MG63 (cell line): Measurements from ENCODE around the gene FAM83B. TPM values are rescaled to one million over a fixed set of nuclear protein-coding genes. Genes with fewer than 3 reads are reported as not detected.

Experiments used
- DNase-seq: peaks from one replicate; pipeline ENCODE4 v3.0.0-alpha.2; 2020
- H3K27me3 ChIP-seq: fragments of 250-450 bp; sonication (Bioruptor Pico); 2 replicates; pipeline ENCODE4 v1.5.1; 2020; ENCODE audit warnings: mild to moderate bottlenecking, moderate library complexity
- H3K36me3 ChIP-seq: fragments of 250-450 bp; sonication (Bioruptor Pico); 2 replicates; pipeline ENCODE4 v1.5.1; 2020; ENCODE audit warnings: mild to moderate bottlenecking, moderate library complexity
- H3K4me3 ChIP-seq: fragments of 250-450 bp; sonication (Bioruptor Pico); 2 replicates; pipeline ENCODE4 v1.5.1; 2020; ENCODE audit warnings: mild to moderate bottlenecking, moderate library complexity
- H3K9me3 ChIP-seq: fragments of 250-450 bp; sonication (Bioruptor Pico); 2 replicates; pipeline ENCODE4 v1.5.1; 2020; ENCODE audit warnings: mild to moderate bottlenecking, moderate library complexity
- total RNA-seq: library from RNA; depleted of rRNA; stranded (reverse); fragments of >200 nt; shearing (Covaris generic); gene quantifications from 2 replicates; pipeline ENCODE4 v1.2.3, GENCODE V29; 2014; ENCODE audit warnings: low replicate concordance

FAM83B gene
- total RNA-seq, 1 experiment from 2014 or later = not detected

DNA sequence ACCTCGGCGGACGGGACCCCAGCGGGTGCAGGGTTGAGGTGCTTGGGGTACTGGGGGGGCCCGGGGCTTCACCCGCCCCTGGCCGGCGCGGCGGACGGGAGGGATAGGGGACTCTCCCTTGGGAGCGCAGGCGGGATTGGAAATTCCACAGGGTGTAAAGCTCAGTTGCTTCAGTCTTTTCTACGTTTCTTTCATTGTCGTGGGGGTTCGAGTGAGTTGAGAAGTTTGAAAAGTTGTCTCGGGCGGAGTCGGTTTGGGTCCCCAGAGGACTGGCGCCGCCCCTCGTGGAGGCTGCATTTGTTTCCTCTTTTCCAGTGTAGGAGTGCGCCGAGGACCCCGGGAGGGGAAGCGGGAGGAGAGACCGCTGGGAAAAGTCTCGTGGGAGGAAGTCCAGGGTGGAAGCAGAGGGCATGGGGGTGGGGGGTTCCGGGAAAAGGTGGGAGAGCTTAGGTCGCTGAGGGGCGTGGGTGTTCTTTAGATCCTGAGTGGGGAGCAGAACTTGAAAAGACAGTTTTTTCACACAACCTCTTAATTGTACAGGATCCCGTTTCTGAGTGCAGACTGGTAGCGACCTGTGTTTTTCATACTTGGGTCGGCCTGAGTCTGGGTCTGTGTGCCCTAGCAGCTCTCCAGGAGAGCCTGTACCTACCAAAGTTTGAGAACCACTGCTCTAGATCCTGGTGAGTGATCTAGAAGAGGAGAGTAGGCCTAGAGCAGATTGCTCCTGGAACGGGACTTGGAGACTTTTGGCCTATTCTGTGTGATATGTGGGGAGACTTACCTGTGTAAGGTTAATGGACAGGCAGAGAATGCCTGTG, 495 bp downstream of the FAM83B start:
- Histone ChIP-seq H3K4me3 (peak overlapping the region; percentile 33), H3K9me3 (no peaks in the 10 kb centered on the region), H3K27me3 (no peaks in the 10 kb centered on the region), H3K36me3 (no peaks in the 10 kb centered on the region)
- DNase-seq = no peak

DNA sequence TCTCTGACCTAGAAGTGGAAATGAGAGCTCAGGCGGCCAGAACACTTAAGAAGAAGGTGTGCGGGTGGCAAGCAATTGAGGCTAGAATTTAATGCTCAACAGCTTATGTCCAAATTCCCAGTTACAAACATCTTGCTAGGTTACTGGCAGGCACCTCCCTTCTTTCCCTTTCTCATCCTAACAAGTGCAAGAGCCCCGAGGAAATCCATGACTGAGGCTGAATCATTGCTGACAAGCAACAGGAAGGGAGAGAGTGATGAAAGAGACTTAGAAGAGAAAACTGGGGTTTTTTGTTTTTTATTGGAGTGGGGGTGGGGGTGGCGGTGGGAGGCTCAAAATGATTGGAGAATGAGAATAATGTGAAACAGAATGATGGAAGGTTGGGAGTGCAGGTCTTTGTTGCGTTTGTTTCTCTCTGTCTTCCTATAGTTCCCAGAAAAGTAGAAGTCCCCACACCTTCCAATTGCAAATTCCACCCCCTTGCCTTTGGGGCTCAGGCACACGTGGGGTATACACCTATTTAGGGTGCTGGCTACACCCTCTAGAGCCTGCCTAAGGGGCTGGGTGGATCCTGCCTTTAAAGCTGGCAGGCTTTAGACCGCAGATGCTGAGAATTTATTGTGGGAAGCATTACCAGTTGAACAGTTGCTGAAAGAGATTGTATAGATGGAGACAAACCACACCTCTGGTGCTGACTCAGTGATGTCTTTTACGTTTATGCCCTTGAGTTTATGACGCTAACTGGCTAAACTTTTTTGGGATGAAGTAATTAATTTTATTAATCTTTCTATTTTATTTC, 1.4 kb downstream of the FAM83B start:
- DNase-seq = peak; percentile 27
- Histone ChIP-seq H3K27me3 (no peaks in the 10 kb centered on the region), H3K9me3 (no peaks in the 10 kb centered on the region), H3K4me3 (no peak overlapping the region), H3K36me3 (no peaks in the 10 kb centered on the region)

- DNase-seq = no peak
- no peak overlapping the region for H3K4me3 ChIP-seq
- H3K9me3 ChIP-seq = no peaks in the 10 kb centered on the region
- no peaks in the 10 kb centered on the region for H3K27me3 ChIP-seq
- no peaks in the 10 kb centered on the region for H3K36me3 ChIP-seq
Observed at GRCh38 chr6:54850114-54850513, 3.5 kb downstream of the FAM83B start.

- H3K27me3 ChIP-seq = no peaks in the 10 kb centered on the region
- H3K9me3 ChIP-seq = no peaks in the 10 kb centered on the region
- DNase-seq = no peak
- H3K4me3 ChIP-seq = no peak overlapping the region
- H3K36me3 ChIP-seq = no peaks in the 10 kb centered on the region
Observed at GRCh38 chr6:54856129-54856528, 9.6 kb downstream of the FAM83B start.

DNA sequence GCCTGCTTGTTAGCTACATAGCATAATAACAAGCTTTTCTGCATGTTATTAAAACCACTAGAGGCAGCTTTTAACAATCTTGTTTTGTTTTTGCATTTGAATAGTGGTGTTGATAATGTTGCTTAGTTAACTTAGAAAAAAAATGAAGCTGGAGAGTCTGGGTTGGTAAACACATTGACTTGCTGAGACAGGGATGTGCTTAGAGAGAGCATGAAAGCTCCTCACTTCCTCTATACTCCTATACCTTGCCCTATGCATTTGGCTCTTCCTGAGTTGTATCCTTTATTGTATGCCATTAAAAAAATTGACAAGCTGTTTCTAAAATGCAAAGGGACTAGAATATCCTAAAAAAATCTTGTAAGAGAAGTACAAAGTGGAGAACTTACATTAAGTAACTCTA, 13.6 kb downstream of the FAM83B start:
- DNase-seq = no peak
- Histone ChIP-seq H3K4me3 (no peak overlapping the region), H3K9me3 (no peaks in the 10 kb centered on the region), H3K27me3 (no peaks in the 10 kb centered on the region), H3K36me3 (no peaks in the 10 kb centered on the region)

- Histone ChIP-seq H3K36me3 (no peaks in the 10 kb centered on the region), H3K4me3 (no peak overlapping the region), H3K27me3 (no peaks in the 10 kb centered on the region), H3K9me3 (no peaks in the 10 kb centered on the region)
- no peak for DNase-seq
Observed at GRCh38 chr6:54860739-54861138, 14.2 kb downstream of the FAM83B start.

DNA sequence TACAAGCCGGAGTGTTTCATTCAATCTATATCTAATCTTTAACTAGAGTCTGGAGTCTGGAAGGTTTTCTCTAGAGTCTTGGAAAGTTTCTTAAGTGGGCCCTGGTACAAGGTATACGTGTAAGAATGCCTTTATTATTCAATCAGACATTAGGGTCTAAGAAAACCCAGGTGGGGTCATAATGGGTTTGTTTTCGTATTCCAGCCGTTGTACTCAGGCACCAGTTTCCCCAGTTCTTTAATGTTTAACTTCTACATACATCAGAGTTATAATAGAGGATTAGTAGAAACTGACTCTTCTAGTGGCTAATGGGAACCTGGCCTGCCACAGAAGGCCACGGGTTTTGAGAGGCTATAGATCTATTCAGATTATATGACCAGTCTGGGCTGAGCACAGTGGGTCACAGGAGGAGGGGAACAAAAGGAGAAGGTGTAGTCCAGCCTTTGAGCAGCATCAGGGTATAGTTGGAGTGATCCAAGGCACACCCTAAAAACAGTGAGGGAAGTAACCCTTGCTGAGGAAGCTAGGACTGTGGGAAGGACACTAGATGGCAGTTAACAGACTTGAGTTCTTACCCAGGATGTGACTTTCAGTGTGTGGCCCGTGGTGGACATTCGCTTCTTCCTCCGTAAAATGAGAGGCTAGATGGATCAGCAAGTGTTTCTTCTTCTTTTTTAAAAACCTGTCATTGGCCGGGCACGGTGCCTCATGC, 15.5 kb downstream of the FAM83B start:
- no peaks in the 10 kb centered on the region for H3K27me3 ChIP-seq
- no peaks in the 10 kb centered on the region for H3K36me3 ChIP-seq
- no peaks in the 10 kb centered on the region for H3K9me3 ChIP-seq
- no peak for DNase-seq
- H3K4me3 ChIP-seq = no peak overlapping the region

GRCh38 chr6:54864272-54864671, 17.7 kb downstream of the FAM83B start:
- DNase-seq = no peak
- no peaks in the 10 kb centered on the region for H3K36me3 ChIP-seq
- H3K4me3 ChIP-seq = no peak overlapping the region
- no peaks in the 10 kb centered on the region for H3K9me3 ChIP-seq
- no peaks in the 10 kb centered on the region for H3K27me3 ChIP-seq

DNA sequence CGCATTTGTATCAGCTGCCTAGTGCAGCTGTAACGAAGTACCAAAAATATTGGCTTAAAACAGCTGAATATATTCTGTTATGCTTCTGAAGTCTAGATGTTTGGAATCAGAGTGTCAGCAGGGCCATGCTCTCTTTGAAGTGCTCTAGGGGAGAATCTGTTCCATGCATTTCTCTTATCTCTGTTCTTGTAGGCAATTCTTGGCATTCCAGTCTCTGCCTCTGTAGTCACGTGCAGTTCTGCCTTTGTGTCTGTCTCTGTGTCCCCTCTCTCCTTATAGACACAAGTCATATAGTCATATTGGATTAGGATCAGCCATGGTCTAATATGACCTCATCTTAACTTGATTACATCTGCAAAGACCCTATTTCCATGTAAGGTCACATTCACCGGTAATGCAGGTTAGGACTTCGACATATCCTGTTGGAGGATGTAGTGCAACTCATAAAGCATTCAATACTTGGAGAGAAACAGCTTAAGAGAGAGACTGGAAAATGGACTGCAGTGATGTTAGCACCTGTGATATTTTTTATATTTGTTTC, 18.6 kb downstream of the FAM83B start:
- no peaks in the 10 kb centered on the region for H3K9me3 ChIP-seq
- no peak for DNase-seq
- no peaks in the 10 kb centered on the region for H3K27me3 ChIP-seq
- H3K4me3 ChIP-seq = no peak overlapping the region
- no peaks in the 10 kb centered on the region for H3K36me3 ChIP-seq

GRCh38 chr6:54868556-54868955, 22.0 kb downstream of the FAM83B start:
- Histone ChIP-seq H3K9me3 (no peaks in the 10 kb centered on the region), H3K36me3 (no peaks in the 10 kb centered on the region), H3K4me3 (no peak overlapping the region), H3K27me3 (no peaks in the 10 kb centered on the region)
- DNase-seq = no peak

GRCh38 chr6:54873599-54873998, 27.0 kb downstream of the FAM83B start:
- DNase-seq = no peak
- Histone ChIP-seq H3K36me3 (no peaks in the 10 kb centered on the region), H3K27me3 (no peaks in the 10 kb centered on the region), H3K9me3 (no peaks in the 10 kb centered on the region), H3K4me3 (no peak overlapping the region)

DNA sequence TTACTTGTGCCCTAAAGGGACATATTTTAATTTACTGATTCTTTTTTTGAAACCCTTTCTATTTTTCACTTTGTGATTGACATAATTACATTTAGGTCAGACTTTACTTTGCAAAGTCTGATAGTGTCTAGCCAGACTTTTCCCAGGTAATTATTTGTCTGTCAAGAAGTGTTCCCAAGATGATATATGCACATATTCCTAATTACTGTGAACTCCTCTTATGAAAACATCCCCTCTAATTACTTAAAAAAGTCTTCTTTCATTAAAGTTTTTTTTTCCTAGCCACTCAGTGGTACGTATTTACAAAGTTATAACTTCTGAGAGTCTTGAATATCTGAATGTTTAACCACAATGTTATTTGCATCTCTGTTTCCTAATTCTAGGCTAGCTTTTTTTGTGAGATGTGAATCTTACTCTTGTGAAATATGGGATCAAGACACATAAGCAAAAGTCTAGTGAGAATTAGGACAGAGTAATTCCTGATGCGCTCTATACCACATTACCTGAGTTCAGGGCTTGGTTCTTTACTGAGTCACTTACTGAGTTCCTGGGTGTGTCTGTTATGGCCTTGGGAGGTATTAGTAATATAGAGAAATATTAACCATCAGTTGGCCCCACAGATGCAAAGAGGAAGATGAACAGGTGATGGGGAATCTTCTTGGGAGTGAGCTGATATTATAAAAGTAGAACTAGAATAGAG, 27.9 kb downstream of the FAM83B start:
- no peak for DNase-seq
- Histone ChIP-seq H3K36me3 (no peaks in the 10 kb centered on the region), H3K9me3 (no peaks in the 10 kb centered on the region), H3K4me3 (no peak overlapping the region), H3K27me3 (no peaks in the 10 kb centered on the region)

DNA sequence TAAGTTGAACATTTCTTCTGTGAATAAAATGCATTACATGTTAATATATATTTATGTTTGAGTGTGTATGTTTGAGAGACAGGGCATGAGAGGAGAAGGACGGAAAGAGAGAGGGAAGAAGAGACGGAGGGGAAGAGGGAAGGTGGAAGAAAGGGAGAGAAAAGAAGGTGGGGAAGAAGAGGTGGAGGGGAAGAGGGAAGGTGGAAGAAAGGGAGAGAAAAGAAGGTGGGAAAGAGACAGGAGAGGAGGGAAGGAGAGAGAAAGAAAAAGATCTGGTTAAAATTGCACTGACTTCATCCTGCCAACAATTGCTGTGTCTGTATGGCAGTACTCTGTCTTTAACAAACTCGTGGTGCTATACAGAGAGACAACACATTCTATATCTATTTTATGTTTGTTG, 29.0 kb downstream of the FAM83B start:
- Histone ChIP-seq H3K4me3 (no peak overlapping the region), H3K9me3 (no peaks in the 10 kb centered on the region), H3K36me3 (no peaks in the 10 kb centered on the region), H3K27me3 (no peaks in the 10 kb centered on the region)
- no peak for DNase-seq

DNA sequence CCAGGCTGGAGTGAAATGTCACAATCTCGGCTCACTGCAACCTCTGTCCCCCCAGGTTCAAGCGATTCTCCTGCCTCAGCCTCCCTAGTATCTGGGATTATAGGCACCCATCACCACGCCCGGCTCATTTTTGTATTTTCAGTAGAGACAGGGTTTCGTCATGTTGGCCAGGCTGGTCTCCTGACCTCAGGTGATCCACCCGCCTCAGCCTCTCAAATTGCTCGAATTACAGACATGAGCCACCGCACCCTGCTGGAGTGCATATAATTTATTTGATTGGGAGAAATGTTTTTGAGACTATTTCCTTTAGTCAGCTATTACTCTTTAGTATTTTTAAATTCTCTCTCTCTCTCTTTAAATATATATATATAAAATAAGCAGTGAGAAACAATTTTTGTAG, 29.8 kb downstream of the FAM83B start:
- Histone ChIP-seq H3K36me3 (no peaks in the 10 kb centered on the region), H3K9me3 (no peaks in the 10 kb centered on the region), H3K4me3 (no peak overlapping the region), H3K27me3 (no peaks in the 10 kb centered on the region)
- no peak for DNase-seq

DNA sequence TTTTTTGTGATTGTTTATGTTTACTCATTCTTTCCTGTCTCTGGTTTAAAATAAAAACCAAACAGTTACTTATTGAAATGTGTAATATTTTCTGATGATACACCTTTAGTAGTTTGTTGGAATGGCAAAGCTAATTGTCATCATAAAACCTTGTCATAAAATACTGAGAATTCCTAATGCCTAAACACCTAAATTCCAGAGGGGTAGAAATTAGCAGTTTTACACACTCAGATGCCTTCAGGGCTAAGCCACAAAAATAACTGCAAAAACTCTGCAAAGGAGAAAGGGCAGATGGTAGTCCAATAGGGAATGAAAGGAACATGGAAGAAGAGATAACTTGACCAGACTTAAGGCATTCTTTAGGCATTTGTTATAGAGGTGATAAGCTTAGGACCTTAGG, 30.3 kb downstream of the FAM83B start:
- Histone ChIP-seq H3K36me3 (no peaks in the 10 kb centered on the region), H3K4me3 (no peak overlapping the region), H3K9me3 (no peaks in the 10 kb centered on the region), H3K27me3 (no peaks in the 10 kb centered on the region)
- DNase-seq = no peak

DNA sequence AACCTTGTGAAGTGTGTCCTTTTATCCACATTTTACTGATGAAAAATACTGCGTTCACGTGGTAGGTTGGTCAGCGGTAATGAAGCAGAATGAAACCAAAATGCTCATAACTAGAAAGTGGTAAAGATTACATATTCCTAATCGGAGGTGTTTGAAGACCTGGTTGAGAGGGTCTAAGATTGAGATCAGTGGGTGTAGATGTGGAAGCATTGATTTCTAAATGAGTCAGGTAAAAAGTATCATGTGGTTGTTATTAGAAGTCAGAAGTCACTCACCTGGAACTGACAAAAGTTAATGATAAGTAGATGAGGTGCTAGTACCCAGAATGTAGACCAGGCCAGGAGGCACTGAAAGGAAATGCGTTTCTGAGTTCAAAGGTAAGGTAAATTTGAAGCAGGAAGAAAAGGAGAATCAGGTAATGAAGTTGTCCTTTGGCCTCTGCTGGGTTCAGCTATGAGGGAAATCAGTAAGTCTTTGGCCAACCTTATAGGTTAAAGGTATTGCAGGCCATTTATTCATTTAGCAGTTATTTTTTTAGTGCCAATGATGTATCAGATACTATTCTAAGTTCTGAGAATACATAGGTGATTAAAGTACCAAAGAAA, 31.2 kb downstream of the FAM83B start:
- DNase-seq = no peak
- Histone ChIP-seq H3K27me3 (no peaks in the 10 kb centered on the region), H3K4me3 (no peak overlapping the region), H3K36me3 (no peaks in the 10 kb centered on the region), H3K9me3 (no peaks in the 10 kb centered on the region)
